OCI-M1 (cell line): ENCODE data around the gene PLA2G4A.
A peak's percentile ranks its signal among the peaks of the same experiment; 100 is the strongest.

Experiments used
- DNase-seq: peaks from one replicate; lab custom pipeline; 2025; lab: John Stamatoyannopoulos, UW

The PLA2G4A gene

GRCh38 chr1:186834399-186834958 lies 5.7 kb downstream of the PLA2G4A start:
- DNase-seq: no peak

GRCh38 chr1:186835448-186835847 lies 6.7 kb downstream of the PLA2G4A start:
- DNase-seq: no peak

DNA sequence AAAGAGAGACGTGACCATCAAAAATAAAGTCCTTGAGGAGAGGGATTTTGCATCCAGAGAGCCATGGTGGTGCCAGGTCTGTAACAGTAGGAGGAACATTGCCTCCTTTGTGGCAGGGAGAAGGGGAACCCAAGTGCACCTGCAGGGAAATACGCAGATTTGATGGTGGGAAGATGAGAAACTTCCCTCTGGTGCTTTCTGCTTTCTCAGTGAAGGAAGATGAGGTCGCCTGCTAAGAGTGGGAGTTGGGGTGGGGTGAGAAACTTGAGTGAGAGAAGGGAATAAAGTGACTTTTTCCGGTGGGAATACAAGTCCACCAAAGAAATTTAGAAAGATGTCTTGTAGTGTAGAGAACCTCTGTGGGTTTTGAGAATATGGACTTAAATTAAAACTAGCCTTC lies 9.1 kb downstream of the PLA2G4A start:
- no peak for DNase-seq

- DNase-seq: peak; percentile 44
Observed at GRCh38 chr1:186838380-186839040, 9.8 kb downstream of the PLA2G4A start.

DNA sequence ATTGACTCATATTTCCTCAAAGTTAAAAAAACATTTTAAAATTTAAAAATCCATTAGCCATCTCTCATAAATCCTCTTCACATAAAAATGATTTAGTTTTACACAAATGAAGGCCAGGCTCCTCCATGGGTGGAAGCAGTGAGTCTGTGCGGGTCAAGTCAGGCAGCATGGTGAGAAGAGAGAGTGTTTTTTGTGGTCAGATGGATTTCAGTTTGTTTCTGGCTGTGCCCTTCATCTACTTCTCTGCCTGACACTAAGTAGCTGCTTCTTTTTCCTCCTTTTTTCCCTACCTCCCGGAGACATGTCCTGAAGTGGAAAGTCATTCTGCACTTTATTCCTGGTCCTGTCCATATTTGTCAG lies 10.3 kb downstream of the PLA2G4A start:
- DNase-seq: no peak

GRCh38 chr1:186841599-186841998 lies 12.8 kb downstream of the PLA2G4A start:
- no peak for DNase-seq

- DNase-seq: no peak
Observed at GRCh38 chr1:186842547-186842946, 13.8 kb downstream of the PLA2G4A start.

DNA sequence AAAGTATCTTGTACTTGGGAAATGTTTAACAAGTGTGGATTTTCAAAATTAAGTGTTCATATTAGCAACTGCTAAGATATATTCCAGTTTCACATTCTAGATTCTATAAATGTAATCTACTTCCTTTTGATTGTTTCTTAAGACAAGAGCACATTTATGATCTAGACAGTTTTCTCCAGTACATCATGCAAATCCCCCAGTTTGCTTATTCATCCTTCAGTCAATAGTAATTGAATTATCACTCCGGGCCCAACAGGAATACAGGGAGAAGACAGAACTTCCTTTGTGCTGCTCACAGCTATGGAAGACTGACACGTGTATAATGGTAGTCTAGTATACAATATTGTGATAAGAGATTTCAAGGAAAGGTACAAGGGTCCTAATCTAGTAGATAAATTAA lies 14.5 kb downstream of the PLA2G4A start:
- no peak for DNase-seq

DNA sequence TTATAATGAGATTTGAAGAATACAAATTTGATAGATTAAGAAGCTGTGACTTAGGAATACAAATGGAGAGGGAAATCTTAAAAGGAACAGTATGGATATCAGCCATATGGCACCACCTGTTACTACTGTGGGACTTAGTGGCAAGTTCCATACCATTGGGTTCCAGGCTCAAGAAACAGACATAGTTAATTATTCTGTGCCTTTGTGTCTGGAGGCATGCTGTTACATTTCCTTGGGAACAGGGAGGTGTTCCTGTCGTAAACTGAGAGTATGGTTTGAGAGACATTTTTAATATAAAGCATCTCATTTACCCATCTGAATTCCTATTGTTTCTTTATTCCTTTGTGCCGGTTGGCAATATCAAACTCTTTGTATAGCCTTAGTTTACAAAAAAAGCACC lies 15.2 kb downstream of the PLA2G4A start:
- DNase-seq: no peak

DNA sequence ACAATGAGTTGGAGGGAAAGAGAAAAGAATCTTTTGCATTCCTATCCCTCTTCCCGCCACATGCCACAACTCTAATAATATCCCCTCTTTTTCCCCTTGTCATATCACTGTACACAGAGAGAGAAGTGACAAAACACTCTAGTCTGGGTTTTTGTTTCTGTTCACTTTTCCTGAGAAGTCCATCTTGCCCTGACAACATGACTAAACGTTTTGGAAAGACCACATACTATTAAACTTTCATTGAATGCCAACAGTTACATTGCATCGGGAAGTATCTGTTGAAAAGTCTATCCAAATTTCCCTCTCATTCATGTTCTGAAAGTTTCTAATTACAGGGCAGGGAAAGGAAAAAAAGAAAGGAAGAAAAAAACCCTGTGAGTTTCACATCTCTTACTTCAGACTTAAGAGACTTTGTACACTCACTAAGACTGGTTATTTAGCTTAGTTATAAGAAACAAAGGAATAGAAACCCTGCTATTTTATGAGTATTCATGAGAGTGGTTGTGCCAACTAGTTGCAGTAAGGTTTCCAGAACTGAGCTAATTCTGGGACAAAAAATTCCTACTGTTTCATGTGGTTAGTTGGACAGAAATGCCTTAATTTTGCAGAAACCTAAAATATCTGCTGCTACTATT lies 16.9 kb downstream of the PLA2G4A start:
- peak; percentile 51 for DNase-seq

DNA sequence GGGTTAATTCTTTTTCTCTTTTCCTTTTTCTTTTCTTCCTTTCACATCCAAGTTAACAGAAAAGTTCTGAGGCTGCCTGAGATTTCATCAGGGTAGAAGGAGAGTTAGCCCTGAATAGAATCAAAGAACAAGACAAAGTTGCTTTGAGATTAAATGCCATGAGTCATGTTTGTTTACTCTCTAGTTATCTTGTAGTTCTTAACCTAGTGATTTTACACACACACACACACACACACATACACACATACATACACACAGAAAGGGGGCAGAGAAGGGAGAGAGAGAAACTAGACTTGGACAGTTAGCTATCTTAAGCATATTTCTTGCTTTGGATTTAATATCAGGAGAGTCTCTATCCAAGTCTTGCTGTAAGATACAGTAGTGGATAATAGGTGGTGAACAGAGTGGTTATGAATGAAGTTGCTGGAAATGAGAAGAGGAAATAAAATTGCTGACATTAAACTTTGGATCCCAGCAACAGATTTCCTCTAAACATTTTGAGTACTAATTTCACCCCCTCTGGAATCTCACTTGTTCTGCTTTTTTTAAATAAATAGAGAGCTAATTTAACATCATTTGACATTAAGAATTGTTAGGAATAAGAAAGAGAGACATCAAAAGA lies 19.9 kb downstream of the PLA2G4A start:
- DNase-seq: peak; percentile 71

DNA sequence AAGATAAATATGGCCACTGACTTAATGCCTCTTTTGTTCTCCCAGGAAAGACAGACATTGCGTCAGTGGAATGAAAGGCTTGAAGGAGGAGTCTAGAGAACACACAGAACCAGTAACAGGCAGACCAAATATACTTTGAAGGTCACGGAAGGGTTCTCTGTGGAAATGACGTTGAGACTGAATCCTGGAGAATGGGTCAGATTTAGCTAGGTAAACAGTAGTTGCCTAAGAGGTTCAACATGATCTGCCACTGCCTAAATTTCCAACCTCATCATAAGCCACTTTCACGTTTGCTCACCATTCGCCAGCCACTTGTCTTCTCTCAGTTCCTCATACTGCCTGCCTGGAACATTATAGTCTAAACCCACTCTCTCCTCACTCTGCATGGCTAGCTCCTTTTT lies 20.5 kb downstream of the PLA2G4A start:
- DNase-seq: peak; percentile 56

- peak; percentile 74 for DNase-seq
Observed at GRCh38 chr1:186849826-186850225, 21.1 kb downstream of the PLA2G4A start.

DNA sequence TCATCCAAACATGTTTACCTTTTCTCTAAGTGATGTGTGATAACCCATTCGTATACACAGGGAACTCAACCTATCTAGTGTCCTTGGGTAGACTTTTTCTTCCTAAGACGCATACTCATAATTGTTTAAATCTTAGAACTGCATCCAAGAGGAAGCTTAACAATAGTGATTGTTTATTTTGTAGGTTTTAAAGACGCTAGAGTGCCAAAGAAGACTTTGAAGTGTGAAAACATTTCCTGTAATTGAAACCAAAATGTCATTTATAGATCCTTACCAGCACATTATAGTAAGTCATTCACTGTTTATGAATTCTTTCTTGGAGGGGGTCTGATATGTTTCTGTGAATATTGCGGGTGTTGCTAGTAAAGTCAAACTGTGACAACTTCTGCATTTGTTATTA lies 25.4 kb downstream of the PLA2G4A start:
- DNase-seq: no peak

GRCh38 chr1:186858923-186859322 lies 30.2 kb downstream of the PLA2G4A start:
- no peak for DNase-seq

DNA sequence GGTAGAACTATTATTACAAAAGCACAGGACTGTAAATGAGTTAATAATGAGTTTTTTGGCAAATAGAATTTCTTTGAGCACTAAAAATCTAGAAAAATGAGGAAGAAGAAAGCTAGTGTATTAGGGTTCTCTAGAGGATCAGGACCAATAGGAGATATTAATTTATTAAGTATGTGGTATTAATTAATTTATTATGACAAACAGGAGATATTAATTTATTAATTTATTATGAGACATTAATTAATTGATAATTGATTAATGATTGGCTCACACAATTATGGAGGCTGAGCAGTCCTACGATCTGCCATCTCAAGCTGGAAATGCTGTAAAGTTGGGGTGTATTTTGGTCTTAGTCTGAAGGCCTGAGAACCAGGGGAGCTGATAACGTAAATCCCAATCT lies 31.2 kb downstream of the PLA2G4A start:
- DNase-seq: no peak

DNA sequence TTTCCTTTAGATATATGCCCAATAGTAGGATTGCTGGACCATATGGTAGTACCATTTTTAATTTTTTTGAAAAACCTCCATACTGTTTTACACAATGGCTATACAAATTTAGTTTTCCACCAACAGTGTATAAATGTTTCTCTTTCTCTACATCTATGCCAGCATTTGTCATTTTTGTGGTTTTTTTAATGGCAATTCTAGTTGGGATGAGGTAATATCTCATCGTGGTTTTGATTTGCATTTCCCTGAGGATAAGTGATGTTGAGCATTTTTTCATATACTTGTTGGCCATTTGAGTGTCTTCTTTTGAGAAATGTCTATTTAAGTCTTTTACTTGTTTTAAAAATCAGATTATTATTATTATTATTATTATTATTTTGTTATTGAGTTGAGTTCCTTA lies 35.5 kb downstream of the PLA2G4A start:
- peak; percentile 32 for DNase-seq

GRCh38 chr1:186865253-186865652 lies 36.5 kb downstream of the PLA2G4A start:
- DNase-seq: peak; percentile 51

DNA sequence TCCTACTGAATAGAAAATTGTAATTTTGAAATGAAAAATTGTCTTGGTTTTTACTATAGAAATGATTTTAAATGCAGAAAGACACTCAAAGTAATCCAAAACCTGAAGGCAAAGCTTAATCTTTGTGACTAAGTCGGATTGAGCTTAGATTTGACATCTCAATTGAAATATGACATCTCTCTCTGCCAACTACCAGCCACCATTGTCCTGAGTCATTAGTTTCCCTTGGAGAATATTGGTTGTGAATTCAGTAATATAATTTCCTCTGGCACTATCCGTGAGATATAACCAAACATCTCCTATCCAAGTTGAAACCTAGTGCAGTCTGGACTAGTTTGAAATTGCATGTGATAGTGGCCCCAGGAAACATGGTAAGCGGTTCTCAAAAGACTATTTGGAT lies 37.1 kb downstream of the PLA2G4A start:
- DNase-seq: no peak

- DNase-seq: peak; percentile 84
Observed at GRCh38 chr1:186869526-186870228, 40.9 kb downstream of the PLA2G4A start.

DNA sequence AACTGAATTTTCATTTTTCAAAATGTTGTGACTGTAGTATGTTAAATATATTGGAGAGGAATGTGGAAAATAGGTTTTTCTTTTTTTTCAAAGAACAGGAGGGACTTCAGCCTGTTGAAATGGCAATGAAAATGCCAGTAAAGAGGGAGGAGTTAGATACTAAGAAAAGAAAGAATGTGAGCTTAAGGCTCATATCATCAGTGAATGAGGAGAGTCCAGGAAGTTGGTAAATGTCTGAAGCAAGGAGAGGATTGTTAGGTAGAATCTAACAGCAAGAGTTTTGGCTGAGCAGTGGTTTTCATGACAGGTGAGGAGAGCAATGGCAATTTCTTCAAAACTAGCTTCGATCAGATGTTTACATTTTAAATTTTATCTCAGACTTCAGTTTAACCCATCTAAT lies 43.0 kb downstream of the PLA2G4A start:
- DNase-seq: no peak

DNA sequence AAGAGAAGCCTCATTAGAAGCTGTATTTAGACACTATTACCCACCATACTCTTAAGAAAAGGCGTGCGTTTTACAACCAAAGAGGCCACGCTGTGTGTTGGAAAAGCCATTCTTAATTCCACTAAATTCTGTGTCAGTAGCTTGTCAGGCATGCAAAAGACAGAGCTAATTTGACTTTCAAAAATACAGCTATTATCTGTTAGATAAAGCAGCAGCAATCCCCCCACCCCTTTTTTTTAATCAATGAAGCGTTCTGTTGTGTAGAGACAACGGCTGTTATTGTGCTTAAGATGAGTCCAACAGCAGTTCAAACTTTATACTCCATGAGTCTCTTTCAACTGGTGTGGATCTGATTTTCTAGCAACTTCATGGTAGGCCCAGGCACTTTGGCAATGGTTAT lies 43.5 kb downstream of the PLA2G4A start:
- no peak for DNase-seq

DNA sequence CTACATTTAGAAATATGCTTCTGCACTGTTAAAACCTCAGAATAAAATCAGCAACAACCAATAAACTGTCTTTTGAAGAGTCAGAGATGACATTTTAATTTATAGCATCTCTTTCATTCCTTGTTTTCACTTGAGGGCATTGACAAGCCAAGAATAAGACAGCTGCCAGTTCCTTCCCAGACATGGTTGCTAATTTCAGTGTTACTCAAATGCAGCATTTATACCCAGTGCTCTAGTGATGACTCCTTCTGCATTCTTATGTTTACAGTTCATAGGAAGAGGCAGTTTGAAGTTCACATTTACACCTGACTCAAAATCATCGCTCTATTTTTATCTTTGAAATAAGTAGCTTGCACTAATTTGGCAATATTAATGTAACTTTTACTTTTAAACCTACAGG lies 44.9 kb downstream of the PLA2G4A start:
- no peak for DNase-seq
